ENCODE results near the gene DLG4. TPM values are rescaled to one million over a fixed set of nuclear protein-coding genes. Genes with fewer than 3 reads are reported as not detected.

DLG4 gene
- total RNA-seq, 1 donor from 2014 or later: 34.9 TPM

DNA sequence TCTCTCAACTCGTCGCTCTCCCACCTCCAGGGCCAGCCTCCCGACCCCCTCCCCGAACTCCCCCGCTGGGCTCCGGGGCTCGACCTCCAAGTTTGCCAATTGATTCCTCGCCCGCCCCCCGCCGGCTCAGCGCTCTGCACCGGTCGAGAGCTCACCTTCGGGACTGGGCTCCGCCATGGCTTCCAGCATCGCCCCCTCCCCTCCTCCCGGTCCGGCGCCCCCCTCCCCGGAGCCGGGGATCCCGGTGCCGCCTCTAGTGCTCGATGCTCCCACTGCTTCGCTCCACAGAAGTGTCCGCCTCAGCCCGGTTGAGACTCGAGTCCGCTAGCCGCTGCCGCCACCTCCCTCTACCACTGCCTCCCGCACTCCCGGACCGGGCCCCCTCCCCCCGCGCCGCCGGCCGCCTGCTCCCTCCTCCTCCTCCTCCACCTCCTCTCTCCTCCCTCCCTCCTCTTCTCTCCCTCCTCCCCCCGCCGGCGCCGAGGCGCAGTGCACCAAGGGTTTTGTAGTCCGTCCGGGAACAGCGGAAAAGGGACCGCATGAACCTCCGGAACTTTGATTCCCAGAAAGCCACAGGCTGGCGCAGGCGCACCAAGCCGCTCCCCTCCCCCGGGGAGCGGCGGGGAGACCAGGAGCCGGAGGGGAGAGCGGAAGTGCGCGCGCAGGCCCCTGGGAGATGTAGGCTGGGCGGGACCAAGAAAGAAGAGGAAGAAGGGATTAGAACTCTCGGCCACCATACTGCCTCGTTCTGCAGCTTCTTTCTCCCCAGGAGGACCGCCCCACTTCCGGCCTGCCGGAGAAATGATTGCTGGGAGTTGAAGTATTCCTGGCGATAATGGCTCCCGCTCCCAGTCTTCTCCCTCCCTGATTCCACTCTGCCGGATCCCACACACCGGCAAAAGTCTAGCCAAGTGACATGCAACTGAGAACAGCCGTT is 19.7 kb upstream of the DLG4 start, which contains the start of gene PHF23:
PHF23 (minus strand) TSS at position 367 of the 937 bp plus-strand sequence; CDS start at position 189, 178 bp downstream.
- TF ChIP-seq, protein P1, sequence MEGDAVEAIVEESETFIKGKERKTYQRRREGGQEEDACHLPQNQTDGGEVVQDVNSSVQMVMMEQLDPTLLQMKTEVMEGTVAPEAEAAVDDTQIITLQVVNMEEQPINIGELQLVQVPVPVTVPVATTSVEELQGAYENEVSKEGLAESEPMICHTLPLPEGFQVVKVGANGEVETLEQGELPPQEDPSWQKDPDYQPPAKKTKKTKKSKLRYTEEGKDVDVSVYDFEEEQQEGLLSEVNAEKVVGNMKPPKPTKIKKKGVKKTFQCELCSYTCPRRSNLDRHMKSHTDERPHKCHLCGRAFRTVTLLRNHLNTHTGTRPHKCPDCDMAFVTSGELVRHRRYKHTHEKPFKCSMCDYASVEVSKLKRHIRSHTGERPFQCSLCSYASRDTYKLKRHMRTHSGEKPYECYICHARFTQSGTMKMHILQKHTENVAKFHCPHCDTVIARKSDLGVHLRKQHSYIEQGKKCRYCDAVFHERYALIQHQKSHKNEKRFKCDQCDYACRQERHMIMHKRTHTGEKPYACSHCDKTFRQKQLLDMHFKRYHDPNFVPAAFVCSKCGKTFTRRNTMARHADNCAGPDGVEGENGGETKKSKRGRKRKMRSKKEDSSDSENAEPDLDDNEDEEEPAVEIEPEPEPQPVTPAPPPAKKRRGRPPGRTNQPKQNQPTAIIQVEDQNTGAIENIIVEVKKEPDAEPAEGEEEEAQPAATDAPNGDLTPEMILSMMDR (IDR thresholded peaks at IDR 0.05): peak in 1 of 3 experiments; percentile 37
- Histone ChIP-seq H3K4me3 (peak within 1 kb of the TSS; percentile 92 to 99), H3K36me3 (peaks cover 10 to 34% of the 10 kb centered on the region in 2 donors), H3K9me3 (no peaks in the 10 kb centered on the region), H3K27ac (peak within 1 kb of the TSS; percentile 88 to 96), H3K4me1 (peaks cover 12 to 25% of the 10 kb centered on the region in 2 donors), H3K27me3 (no peaks in the 10 kb centered on the region)
- intact Hi-C loops (cut with DNase I): loop anchor here (1.0 to 5.0 kb wide), 4 partner anchors 20 to 603 kb away; partner anchors contain the start of genes ACADVL, DLG4, EIF5A and KCTD11
- DNase-seq (ENCODE audit: low spot score in 2 of 2): peak; percentile 99 to 100

DNA sequence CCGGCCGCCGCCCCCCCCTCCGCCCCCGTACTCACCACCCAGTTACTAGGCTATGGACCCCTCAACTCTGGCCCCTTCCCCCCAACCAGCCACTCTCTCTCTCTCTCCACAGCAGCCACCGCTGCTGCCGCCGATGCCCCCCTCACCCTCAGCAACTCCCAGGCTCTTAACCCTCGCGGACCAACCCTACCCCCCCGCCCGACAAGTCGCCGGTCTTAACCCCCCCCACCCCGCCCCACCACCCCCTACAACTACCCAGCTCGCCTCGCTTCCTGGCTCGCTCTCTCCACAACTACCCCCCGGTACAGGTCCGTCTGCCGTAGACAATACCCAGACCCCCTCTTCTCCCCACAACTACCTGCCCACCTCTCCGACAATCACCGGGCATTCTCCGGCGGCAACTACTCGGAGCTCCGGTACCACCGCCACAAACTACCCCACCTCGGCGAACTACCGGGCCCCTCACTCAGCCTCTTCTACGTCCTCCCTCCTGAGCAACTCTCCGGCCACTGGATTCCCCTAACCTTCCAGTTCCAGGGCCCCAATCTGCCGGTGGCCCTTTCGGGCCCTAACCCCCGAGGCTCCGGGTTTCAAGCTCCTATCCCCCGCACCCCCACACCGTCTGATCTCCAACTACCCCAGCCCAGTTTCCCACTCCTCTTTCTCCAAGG is 18.9 kb upstream of the DLG4 start:
- intact Hi-C loops (cut with DNase I): loop anchor here (1.0 to 5.0 kb wide), 3 partner anchors 19 to 604 kb away; partner anchors contain the start of genes ACADVL, DLG4 and EIF5A
- TF ChIP-seq, protein P1 (IDR thresholded peaks at IDR 0.05): no peak
- H3K36me3 ChIP-seq: peaks cover 10 to 28% of the 10 kb centered on the region in 2 donors
- peaks cover 12 to 25% of the 10 kb centered on the region in 2 donors for H3K4me1 ChIP-seq
- H3K4me3 ChIP-seq: peak overlapping the region; percentile 92 to 99
- H3K27ac ChIP-seq: peak overlapping the region; percentile 88 to 96
- no peaks in the 10 kb centered on the region for H3K9me3 ChIP-seq
- peak in 1 of 2 donors; percentile 75 for DNase-seq (ENCODE audit: low spot score in 2 of 2)
- no peaks in the 10 kb centered on the region for H3K27me3 ChIP-seq

DNA sequence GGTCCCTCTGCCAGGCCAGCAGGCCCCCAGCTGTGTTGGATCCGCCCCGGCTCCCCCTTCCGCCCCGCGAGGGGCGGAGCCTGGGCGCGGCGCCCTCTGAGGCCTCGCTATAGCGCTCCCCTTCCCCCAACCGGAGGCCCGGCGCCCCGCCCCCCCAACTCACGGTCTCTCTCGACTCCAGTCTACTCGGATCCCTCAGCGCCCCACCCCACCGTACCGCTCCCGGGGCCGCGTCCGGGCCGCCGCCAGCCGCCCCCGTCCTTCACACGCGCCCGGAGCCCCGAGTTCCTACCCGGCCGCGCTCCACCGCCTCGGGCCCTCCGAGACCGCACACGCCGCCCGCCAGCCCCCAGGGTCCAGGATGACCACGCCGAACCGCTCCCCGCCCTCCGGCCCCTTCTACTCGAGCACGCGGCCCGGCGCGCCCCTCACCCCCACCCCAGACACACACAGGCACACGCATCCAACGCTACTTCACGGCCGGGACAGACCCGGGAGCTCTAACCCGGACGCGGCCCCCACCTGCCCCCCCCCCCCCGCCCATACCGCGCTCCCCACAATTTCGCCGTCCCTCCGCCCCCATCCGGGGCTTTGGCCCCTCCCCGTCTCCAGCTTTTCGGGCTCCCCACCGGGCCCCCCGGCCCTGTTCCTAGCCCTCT is 18.3 kb upstream of the DLG4 start:
- H3K4me3 ChIP-seq: peak overlapping the region; percentile 92 to 99
- TF ChIP-seq, protein P1 (IDR thresholded peaks at IDR 0.05): no peak
- peaks cover 10 to 28% of the 10 kb centered on the region in 2 donors for H3K36me3 ChIP-seq
- H3K9me3 ChIP-seq: no peaks in the 10 kb centered on the region
- intact Hi-C loops (cut with DNase I): loop anchor here (5.0 kb wide), 1 partner anchor 604 kb away; no protein-coding TSS in a partner anchor
- DNase-seq (ENCODE audit: low spot score in 2 of 2): peak in 1 of 2 donors; percentile 87
- H3K4me1 ChIP-seq: peaks cover 16 to 28% of the 10 kb centered on the region in 2 donors
- no peaks in the 10 kb centered on the region for H3K27me3 ChIP-seq
- peak overlapping the region; percentile 88 to 96 for H3K27ac ChIP-seq

DNA sequence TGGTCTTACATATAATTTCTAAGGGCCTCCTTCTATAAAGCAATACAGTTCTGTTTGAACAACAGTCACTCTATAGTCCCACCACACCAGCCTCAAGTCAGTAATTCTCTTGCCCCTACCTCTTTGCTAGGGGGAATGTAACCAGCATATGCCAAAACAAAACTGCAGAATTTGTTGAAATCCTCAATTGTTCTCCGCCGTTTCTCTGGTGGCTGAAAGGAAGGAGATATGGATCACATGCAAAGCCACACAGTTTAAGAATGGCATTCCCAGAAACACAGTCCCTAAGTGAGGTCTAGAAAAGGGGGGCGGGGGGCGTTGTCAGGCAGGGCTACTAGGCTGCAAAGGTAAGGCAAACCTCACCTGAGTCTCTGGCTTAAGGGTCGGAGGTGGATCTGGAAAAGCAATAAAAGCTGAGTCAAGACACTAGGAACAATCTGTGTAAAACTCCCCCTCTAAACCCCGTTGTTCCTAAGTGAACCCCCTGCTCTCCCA is 17.7 kb upstream of the DLG4 start:
- peak overlapping the region; percentile 92 to 99 for H3K4me3 ChIP-seq
- peak overlapping the region; percentile 88 to 96 for H3K27ac ChIP-seq
- H3K27me3 ChIP-seq: no peaks in the 10 kb centered on the region
- peaks cover 16 to 34% of the 10 kb centered on the region in 2 donors for H3K4me1 ChIP-seq
- intact Hi-C loops (cut with DNase I): loop anchor here (5.0 kb wide), 1 partner anchor 605 kb away; no protein-coding TSS in a partner anchor
- TF ChIP-seq, protein P1 (IDR thresholded peaks at IDR 0.05): no peak
- H3K36me3 ChIP-seq: peaks cover 10 to 28% of the 10 kb centered on the region in 2 donors
- no peaks in the 10 kb centered on the region for H3K9me3 ChIP-seq
- DNase-seq (ENCODE audit: low spot score in 2 of 2): peak in 1 of 2 donors; percentile 66

DNA sequence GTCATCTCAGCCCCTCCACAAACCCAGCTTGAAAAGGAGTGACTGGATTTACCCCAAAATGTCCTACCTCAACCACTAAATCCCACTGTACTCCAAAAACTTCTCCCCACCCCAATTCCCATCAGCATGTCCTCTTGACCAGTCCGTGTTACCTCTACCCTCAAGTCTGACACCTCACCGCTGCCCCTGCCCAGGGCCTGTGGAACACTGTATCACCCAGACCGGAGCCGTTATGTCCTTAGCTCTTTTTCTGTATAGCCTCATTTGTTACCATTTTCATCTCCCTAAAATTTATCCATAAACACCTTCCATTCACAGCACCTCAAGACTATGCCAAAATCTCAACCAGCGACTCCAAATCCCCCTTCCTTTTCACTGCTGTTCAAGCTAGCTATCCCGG is 17.2 kb upstream of the DLG4 start:
- Histone ChIP-seq H3K4me1 (peaks cover 16 to 34% of the 10 kb centered on the region in 2 donors), H3K4me3 (no peak overlapping the region)

More for the DNA sequence above, 17.2 kb upstream of the DLG4 start:
- peak overlapping the region; percentile 88 to 96 for H3K27ac ChIP-seq
- no peak for DNase-seq (ENCODE audit: low spot score in 2 of 2)
- no peaks in the 10 kb centered on the region for H3K9me3 ChIP-seq
- peaks cover 10 to 28% of the 10 kb centered on the region in 2 donors for H3K36me3 ChIP-seq
- H3K27me3 ChIP-seq: no peaks in the 10 kb centered on the region
- intact Hi-C loops (cut with DNase I): loop anchor here (5.0 kb wide), 1 partner anchor 605 kb away; no protein-coding TSS in a partner anchor
- TF ChIP-seq, protein P1 (IDR thresholded peaks at IDR 0.05): no peak
